HepG2 (cell line): ENCODE data around the gene GLDN. TPM values are rescaled to one million over a fixed set of nuclear protein-coding genes. Genes with fewer than 3 reads are reported as not detected.

Experiments
- ATAC-seq: fragments of 200-7000 bp; cut with Tn5 transposase; 3 replicates; pipeline ENCODE4 v1.9.1; 2020; ENCODE audit warnings: mild to moderate bottlenecking, moderate library complexity
- BruUV-seq: library from RNA; stranded (reverse); fragments of 400-500 nt; replicated peaks from 2 replicates; lab custom pipeline; 2021; lab: Mats Ljungman, UMichigan
- CTCF ChIA-PET: fragments of 300-600 bp; formaldehyde crosslinking; extraction: SDS; loops from one replicate; lab custom pipeline; 2021; ENCODE audit warnings: low total read pairs, inconsistent platforms, low intra/inter-chr PET ratio; lab: Yijun Ruan, JAX
- POLR2A ChIA-PET: fragments of 350-600 bp; sonication (Branson Sonifier 250); formaldehyde crosslinking; loops from one replicate; lab custom pipeline; 2020; ENCODE audit warnings: antibody characterized with exemption, inconsistent platforms; lab: Yijun Ruan, JAX
- DNase-seq: peaks from one replicate; pipeline ENCODE4 v3.0.0-alpha.2; 2015; ENCODE audit warnings: low spot score
- FAIRE-seq: peaks from 3 replicates; lab custom pipeline; 2011; peaks lifted over from hg19 to GRCh38; lab: Jason Lieb, UNC
- H2AFZ ChIP-seq: one replicate; pipeline ENCODE4 v1.6.1; 2011; ENCODE audit warnings: low read length, inconsistent platforms
- H3K27ac ChIP-seq: fragments of 300-600 bp; 3 replicates; pipeline ENCODE4 v1.8.0; 2011; ENCODE audit warnings: mixed run types, mild to moderate bottlenecking, mixed read lengths, low read length, inconsistent platforms; ENCODE audit not compliant: insufficient read depth; ENCODE audit errors: extremely low read length
- H3K27me3 ChIP-seq, 2 experiments: fragments of 200-600 bp in 1 of 2; 2 replicates in 1 of 2; 3 replicates in 1 of 2; pipeline versions ENCODE4 v1.6.0 to v1.8.0; 2011; ENCODE audit warnings: low read length in 2 of 2, mild to moderate bottlenecking in 2 of 2, moderate library complexity in 2 of 2, inconsistent platforms in 1 of 2; ENCODE audit not compliant: insufficient read depth in 2 of 2, control insufficient read depth in 1 of 2
- H3K36me3 ChIP-seq, 2 experiments: fragments of 200-600 bp in 1 of 2; replicated peaks in 1 of 2; 2 replicates in 1 of 2; 3 replicates in 1 of 2; pipeline versions ENCODE4 v1.5.1 to v1.8.0; 2011; ENCODE audit warnings: low read length in 2 of 2, inconsistent platforms in 1 of 2; ENCODE audit not compliant: insufficient read depth in 2 of 2, control insufficient read depth in 1 of 2
- H3K4me1 ChIP-seq: 2 replicates; pipeline ENCODE4 v1.5.1; 2012; ENCODE audit warnings: low read length, inconsistent platforms; ENCODE audit not compliant: insufficient read depth
- H3K4me2 ChIP-seq: 2 replicates; pipeline ENCODE4 v1.6.0; 2011; ENCODE audit warnings: low read depth, low read length, inconsistent platforms
- H3K4me3 ChIP-seq, 3 experiments: fragments of 200-600 bp in 1 of 3; sonication (generic), shearing (Covaris generic) in 1 of 3; replicated peaks in 1 of 3; 2 replicates each; pipeline ENCODE4 v1.5.1; 2011 to 2016; ENCODE audit warnings: low read length in 3 of 3, inconsistent platforms in 2 of 3, low read depth in 2 of 3, mild to moderate bottlenecking in 2 of 3, control low read depth in 1 of 3, mixed read lengths in 1 of 3; ENCODE audit not compliant: insufficient read depth in 1 of 3
- H3K79me2 ChIP-seq: one replicate; pipeline ENCODE4 v1.6.1; 2011; ENCODE audit warnings: low read length, inconsistent platforms; ENCODE audit not compliant: insufficient read depth
- H3K9ac ChIP-seq: 2 replicates; pipeline ENCODE4 v1.6.0; 2011; ENCODE audit warnings: mild to moderate bottlenecking, low read depth, low read length, inconsistent platforms; ENCODE audit not compliant: insufficient read depth
- H3K9me3 ChIP-seq: 2 replicates; pipeline ENCODE4 v1.5.1; 2012; ENCODE audit warnings: mild to moderate bottlenecking, low read length
- H4K20me1 ChIP-seq: 2 replicates; pipeline ENCODE4 v1.6.0; 2011; ENCODE audit warnings: inconsistent platforms, mild to moderate bottlenecking, low read length, moderate library complexity; ENCODE audit not compliant: insufficient read depth
- AKAP8 ChIP-seq: sonication (generic); formaldehyde crosslinking; IDR thresholded peaks from 2 replicates; pipeline ENCODE4 v1.5.1; 2020; ENCODE audit warnings: mild to moderate bottlenecking, missing genetic modification reagents
- CBX5 ChIP-seq: sonication (generic); formaldehyde crosslinking; IDR thresholded peaks from 2 replicates; pipeline ENCODE4 v1.4.0; 2020; ENCODE audit warnings: missing genetic modification reagents, borderline replicate concordance
- DMTF1 ChIP-seq: sonication (generic); formaldehyde crosslinking; IDR thresholded peaks from 2 replicates; pipeline ENCODE4 v1.4.0; 2020; ENCODE audit warnings: mild to moderate bottlenecking, missing genetic modification reagents
- KAT7 ChIP-seq: IDR thresholded peaks from 2 replicates; pipeline ENCODE4 v1.6.1; 2018; ENCODE audit warnings: borderline replicate concordance, missing compliant biosample characterization
- LCORL ChIP-seq, 2 experiments: fragments of 450-650 bp in 1 of 2; sonication (generic) in 1 of 2; formaldehyde crosslinking in 1 of 2; IDR thresholded peaks; 2 replicates each; pipeline versions ENCODE4 v1.5.0 to v1.6.1; 2017 to 2020; ENCODE audit warnings: antibody characterized with exemption in 1 of 2, missing genetic modification reagents in 1 of 2
- PRDM15 ChIP-seq: sonication (generic); formaldehyde crosslinking; IDR thresholded peaks from 2 replicates; pipeline ENCODE4 v1.4.0; 2020; ENCODE audit warnings: missing genetic modification reagents
- ZBTB34 ChIP-seq: sonication (generic); formaldehyde crosslinking; IDR thresholded peaks from 2 replicates; pipeline ENCODE4 v1.8.0; 2022; ENCODE audit warnings: mild to moderate bottlenecking, missing genetic modification reagents
- ZGPAT ChIP-seq: IDR thresholded peaks from 2 replicates; pipeline ENCODE4 v1.6.1; 2016; ENCODE audit warnings: mild to moderate bottlenecking
- ZNF263 ChIP-seq: sonication (generic); formaldehyde crosslinking; IDR thresholded peaks from 2 replicates; pipeline ENCODE4 v1.4.0; 2020; ENCODE audit warnings: missing genetic modification reagents
- ZNF354B ChIP-seq: sonication (generic); formaldehyde crosslinking; IDR thresholded peaks from 2 replicates; pipeline ENCODE4 v1.8.0; 2022; ENCODE audit warnings: mild to moderate bottlenecking, missing genetic modification reagents
- ZNF547 ChIP-seq: sonication (generic); formaldehyde crosslinking; IDR thresholded peaks from 2 replicates; pipeline ENCODE4 v1.5.1; 2020; ENCODE audit warnings: mild to moderate bottlenecking, missing genetic modification reagents
- ZNF674 ChIP-seq: sonication (generic); formaldehyde crosslinking; IDR thresholded peaks from 2 replicates; pipeline ENCODE4 v1.5.0; 2020; ENCODE audit warnings: low read depth, mild to moderate bottlenecking, missing genetic modification reagents
- ZNF709 ChIP-seq: sonication (generic); formaldehyde crosslinking; IDR thresholded peaks from 2 replicates; pipeline ENCODE4 v1.5.0; 2020; ENCODE audit warnings: mild to moderate bottlenecking, missing genetic modification reagents
- ZNF749 ChIP-seq: sonication (generic); formaldehyde crosslinking; IDR thresholded peaks from 2 replicates; pipeline ENCODE4 v1.8.0; 2022; ENCODE audit warnings: mild to moderate bottlenecking, missing genetic modification reagents, moderate library complexity, borderline replicate concordance
- ZSCAN20 ChIP-seq: sonication (generic); formaldehyde crosslinking; IDR thresholded peaks from 2 replicates; pipeline ENCODE4 v1.4.0; 2020; ENCODE audit warnings: missing genetic modification reagents, mild to moderate bottlenecking, borderline replicate concordance
- WGBS: methylation state at CpG from one replicate; pipeline ENCODE4 v1.1.6; 2017; ENCODE audit warnings: low lambda C conversion rate; 5-methylcytosine and 5-hydroxymethylcytosine counted together
- in situ Hi-C: cut with HindIII; loops from 2 replicates; pipeline ENCODE4 v1.10.0; 2017; ENCODE audit warnings: low pct_unique_long_range_greater_than_20kb; ENCODE audit not compliant: extremely low pct_ligation_motif_present
- intact Hi-C: fragments of 100-400 bp; cut with micrococcal nuclease; formaldehyde crosslinking; loops from one replicate; pipeline ENCODE4 v1.10.0; 2022; ENCODE audit not compliant: unreplicated experiment
- polyA plus RNA-seq, 8 experiments: library from polyadenylated mRNA; depleted of rRNA in 3 of 8; stranded (reverse) in 7 of 8; unstranded in 1 of 8; fragments of >200 nt; fragmentation: Illumina TruSeq in 4 of 8; extraction: Trizol in 4 of 8; gene quantifications; 2 replicates each; pipeline versions ENCODE4 v1.2.1 to v1.2.3, GENCODE V29; 2011 to 2016; ENCODE audit warnings: low read depth in 4 of 8, missing spikeins in 1 of 8, mixed read lengths in 1 of 8; ENCODE audit not compliant: insufficient read depth in 1 of 8
- total RNA-seq, 5 experiments: library from RNA; depleted of rRNA; stranded (reverse); fragments of >200 nt; fragmentation: Illumina TruSeq; extraction: Trizol; gene quantifications; 2 replicates each; pipeline ENCODE4 v1.2.3, GENCODE V29; 2016; ENCODE audit warnings: low read depth in 1 of 5

GLDN gene
- total and polyA plus RNA-seq, 2 of the 13 experiments (the other 11 are each of a cell fraction or from before 2014, with no cell fraction given): 0.86 to 1.0 TPM

GRCh38 chr15:51343466-51343865, 2.0 kb downstream of the GLDN start (continued):
- no peak for TF ChIP-seq DMTF1 (CRISPR knock-in tag)

GRCh38 chr15:51346136-51346535, 4.7 kb downstream of the GLDN start:
- no peak for DNase-seq
- ChIA-PET CTCF (no interaction called here), POLR2A (no interaction called here)
- BruUV-seq: no TSS peak
- no peak for ATAC-seq
- Histone ChIP-seq H3K79me2 (no peaks in the 10 kb centered on the region), H3K9me3 (no peaks in the 10 kb centered on the region), H3K4me3 (no peak overlapping the region), H3K27ac (no peak overlapping the region), H3K36me3 (no peaks in the 10 kb centered on the region), H3K4me2 (no peak overlapping the region), H3K4me1 (no peaks in the 10 kb centered on the region), H4K20me1 (no peaks in the 10 kb centered on the region), H3K27me3 (peaks cover 3 to 25% of the 10 kb centered on the region in 2 experiments; a peak in 3 of 5 replicates), H3K9ac (no peak overlapping the region), H2AFZ (no peak overlapping the region)
- no peak for FAIRE-seq
- in situ Hi-C loops: no loop called here
- intact Hi-C loops: no loop called here
- WGBS: 45% methylated on average over 3 of the region's 3 CpGs
- TF ChIP-seq ZGPAT (CRISPR knock-in tag): no peak
- TF ChIP-seq CBX5 (CRISPR knock-in tag): no peak
- no peak for TF ChIP-seq KAT7 (CRISPR knock-in tag)
- no peak for TF ChIP-seq ZNF709 (CRISPR knock-in tag)
- no peak for TF ChIP-seq ZSCAN20
- no peak for TF ChIP-seq LCORL (IDR thresholded peaks at IDR 0.05)
- TF ChIP-seq LCORL (CRISPR knock-in tag; IDR thresholded peaks at IDR 0.05): no peak
- TF ChIP-seq ZBTB34 (CRISPR knock-in tag): no peak
- TF ChIP-seq ZNF263 (CRISPR knock-in tag): no peak
- no peak for TF ChIP-seq PRDM15 (CRISPR knock-in tag)
- TF ChIP-seq ZNF674 (CRISPR knock-in tag): no peak
- no peak for TF ChIP-seq ZNF547 (CRISPR knock-in tag)
- no peak for TF ChIP-seq AKAP8
- TF ChIP-seq ZNF749: no peak
- TF ChIP-seq ZNF354B: no peak
